HUES6 (cell line): ENCODE measurements around the gene C9orf57.
"Not testable (repeated sequence)": the region's sequence is repeated elsewhere in the genome, so short reads cannot be mapped to it uniquely, and the experiment has no call there.

Source experiments
- H3K27ac ChIP-seq: 2 replicates; pipeline ENCODE4 v1.7.0; 2013; ENCODE audit warnings: low read depth, mild to moderate bottlenecking, low read length, inconsistent platforms
- H3K27me3 ChIP-seq: 2 replicates; pipeline ENCODE4 v1.6.1; 2013; ENCODE audit warnings: low read length; ENCODE audit not compliant: control insufficient read depth, insufficient read depth
- H3K36me3 ChIP-seq: 2 replicates; pipeline ENCODE4 v1.6.1; 2013; ENCODE audit warnings: low read length; ENCODE audit not compliant: control insufficient read depth, insufficient read depth
- H3K4me1 ChIP-seq: 2 replicates; pipeline ENCODE4 v1.6.1; 2013; ENCODE audit warnings: low read length; ENCODE audit not compliant: control insufficient read depth, insufficient read depth
- H3K4me3 ChIP-seq: 2 replicates; pipeline ENCODE4 v1.5.1; 2013; ENCODE audit warnings: low read depth, low read length
- H3K9ac ChIP-seq: one replicate; pipeline ENCODE4 v1.6.1; 2013; ENCODE audit warnings: mild to moderate bottlenecking, low read length
- H3K9me3 ChIP-seq: 2 replicates; pipeline ENCODE4 v1.6.1; 2013; ENCODE audit warnings: low read depth, low read length; ENCODE audit not compliant: control insufficient read depth, insufficient read depth

Gene C9orf57

GRCh38 chr9:72060513-72060912, at the start of gene C9orf57:
C9orf57 (minus strand) TSS chr9:72060613; CDS start chr9:72059331, 1,282 bp downstream.
- no peak within 1 kb of the TSS for H3K9ac ChIP-seq
- no peaks in the 10 kb centered on the region for H3K27me3 ChIP-seq
- H3K4me1 ChIP-seq = no peaks in the 10 kb centered on the region
- no peak within 1 kb of the TSS for H3K27ac ChIP-seq
- H3K4me3 ChIP-seq = no peak within 1 kb of the TSS
- H3K9me3 ChIP-seq = no peaks in the 10 kb centered on the region
- no peaks in the 10 kb centered on the region for H3K36me3 ChIP-seq

- H3K9me3 ChIP-seq = 0 out of 2 replicates have a peak, but pooled peaks cover 3% of the 10 kb centered on the region
- no peak overlapping the region for H3K4me3 ChIP-seq
These were observed 42.1 kb upstream of the C9orf57 start for GRCh38 chr9:72102520-72102919.

GRCh38 chr9:72095520-72095919, 35.1 kb upstream of the C9orf57 start:
- H3K9me3 ChIP-seq, H3K36me3 ChIP-seq, H3K4me3 ChIP-seq, H3K9ac ChIP-seq, H3K27ac ChIP-seq, H3K27me3 ChIP-seq, H3K4me1 ChIP-seq: not testable (repeated sequence)

More at GRCh38 chr9:72102520-72102919, 42.1 kb upstream of the C9orf57 start:
- no peaks in the 10 kb centered on the region for H3K27me3 ChIP-seq
- no peaks in the 10 kb centered on the region for H3K36me3 ChIP-seq
- H3K27ac ChIP-seq = no peak overlapping the region
- H3K9ac ChIP-seq = no peak overlapping the region
- H3K4me1 ChIP-seq = no peaks in the 10 kb centered on the region

GRCh38 chr9:72092820-72093219, 32.4 kb upstream of the C9orf57 start:
- H3K4me3 ChIP-seq = no peak overlapping the region
- H3K9me3 ChIP-seq = no peaks in the 10 kb centered on the region
- no peaks in the 10 kb centered on the region for H3K4me1 ChIP-seq
- no peak overlapping the region for H3K27ac ChIP-seq
- H3K27me3 ChIP-seq = no peaks in the 10 kb centered on the region
- H3K36me3 ChIP-seq = no peaks in the 10 kb centered on the region
- H3K9ac ChIP-seq = no peak overlapping the region

GRCh38 chr9:72089451-72090130, 29.2 kb upstream of the C9orf57 start:
- no peaks in the 10 kb centered on the region for H3K4me1 ChIP-seq
- H3K4me3 ChIP-seq = no peak overlapping the region
- H3K27me3 ChIP-seq = no peaks in the 10 kb centered on the region
- H3K36me3 ChIP-seq = no peaks in the 10 kb centered on the region
- H3K9me3 ChIP-seq = no peaks in the 10 kb centered on the region
- no peak overlapping the region for H3K9ac ChIP-seq
- no peak overlapping the region for H3K27ac ChIP-seq

- no peaks in the 10 kb centered on the region for H3K9me3 ChIP-seq
These were observed 22.1 kb upstream of the C9orf57 start for GRCh38 chr9:72082536-72082935.

GRCh38 chr9:72074666-72075065, 14.3 kb upstream of the C9orf57 start:
- not testable (repeated sequence) for H3K9me3 ChIP-seq, H3K27ac ChIP-seq, H3K27me3 ChIP-seq, H3K9ac ChIP-seq, H3K4me1 ChIP-seq, H3K4me3 ChIP-seq, H3K36me3 ChIP-seq

More at GRCh38 chr9:72082536-72082935, 22.1 kb upstream of the C9orf57 start:
- Histone ChIP-seq H3K27me3 (no peaks in the 10 kb centered on the region), H3K36me3 (no peaks in the 10 kb centered on the region), H3K4me1 (no peaks in the 10 kb centered on the region), H3K27ac (no peak overlapping the region), H3K4me3 (no peak overlapping the region), H3K9ac (no peak overlapping the region)

GRCh38 chr9:72065076-72065475, 4.7 kb upstream of the C9orf57 start:
- no peak overlapping the region for H3K9ac ChIP-seq
- H3K9me3 ChIP-seq = no peaks in the 10 kb centered on the region
- H3K4me3 ChIP-seq = no peak overlapping the region
- no peaks in the 10 kb centered on the region for H3K36me3 ChIP-seq
- H3K27me3 ChIP-seq = no peaks in the 10 kb centered on the region
- no peaks in the 10 kb centered on the region for H3K4me1 ChIP-seq
- H3K27ac ChIP-seq = no peak overlapping the region

- Histone ChIP-seq H3K9ac (no peak overlapping the region), H3K4me3 (no peak overlapping the region), H3K27ac (no peak overlapping the region), H3K27me3 (no peaks in the 10 kb centered on the region), H3K36me3 (no peaks in the 10 kb centered on the region), H3K9me3 (no peaks in the 10 kb centered on the region), H3K4me1 (no peaks in the 10 kb centered on the region)
These were observed 8.3 kb downstream of the C9orf57 start for GRCh38 chr9:72052122-72052521.

- Histone ChIP-seq H3K9ac (no peak overlapping the region), H3K4me3 (no peak overlapping the region), H3K36me3 (no peaks in the 10 kb centered on the region), H3K4me1 (no peaks in the 10 kb centered on the region), H3K27ac (no peak overlapping the region), H3K27me3 (no peaks in the 10 kb centered on the region), H3K9me3 (no peaks in the 10 kb centered on the region)
These were observed 11.6 kb downstream of the C9orf57 start for GRCh38 chr9:72048850-72049249.

GRCh38 chr9:72046630-72047456, 13.6 kb downstream of the C9orf57 start:
- Histone ChIP-seq H3K9me3 (no peaks in the 10 kb centered on the region), H3K36me3 (no peaks in the 10 kb centered on the region), H3K4me3 (no peak overlapping the region), H3K27me3 (no peaks in the 10 kb centered on the region), H3K27ac (no peak overlapping the region), H3K4me1 (no peaks in the 10 kb centered on the region), H3K9ac (no peak overlapping the region)
